NCI-H748 (cell line): ENCODE measurements around the gene DNAL1.
"Not testable (repeated sequence)": the region's sequence is repeated elsewhere in the genome, so short reads cannot be mapped to it uniquely, and the experiment has no call there.

Source experiments
- DNase-seq: peaks from one replicate; lab custom pipeline; 2025; ENCODE audit not compliant: unreplicated experiment; lab: John Stamatoyannopoulos, UW

Gene DNAL1

GRCh38 chr14:73696466-73697400 lies 51.9 kb downstream of the DNAL1 start:
- DNase-seq = no peak

GRCh38 chr14:73700325-73700724 lies 55.5 kb downstream of the DNAL1 start:
- no peak for DNase-seq

GRCh38 chr14:73708076-73708475 lies 63.3 kb downstream of the DNAL1 start:
- DNase-seq = not testable (repeated sequence)

GRCh38 chr14:73709904-73710469 lies 65.2 kb downstream of the DNAL1 start:
- no peak for DNase-seq

DNA sequence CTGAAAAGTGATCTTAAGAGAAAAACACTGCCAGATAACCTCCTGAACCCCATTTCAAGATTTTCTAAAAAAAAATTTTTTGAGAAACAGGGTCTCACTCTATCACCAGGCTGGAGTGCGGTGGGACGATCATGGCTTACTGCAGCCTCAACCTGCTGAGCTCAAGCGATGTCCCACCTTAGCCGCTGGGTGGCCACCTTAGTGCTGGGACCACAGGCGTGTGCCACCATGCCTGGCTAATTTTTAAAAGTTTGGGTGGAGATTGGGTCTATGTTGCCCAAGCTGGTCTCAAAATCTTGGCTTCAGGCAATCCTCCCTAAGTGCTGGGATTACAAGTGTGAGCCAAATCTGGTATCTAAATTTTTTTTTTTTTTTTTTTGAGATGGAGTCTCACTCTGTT lies 66.0 kb downstream of the DNAL1 start:
- DNase-seq = no peak

- DNase-seq = peak; percentile 33
Measured at GRCh38 chr14:73712071-73712506, 67.3 kb downstream of the DNAL1 start.

DNA sequence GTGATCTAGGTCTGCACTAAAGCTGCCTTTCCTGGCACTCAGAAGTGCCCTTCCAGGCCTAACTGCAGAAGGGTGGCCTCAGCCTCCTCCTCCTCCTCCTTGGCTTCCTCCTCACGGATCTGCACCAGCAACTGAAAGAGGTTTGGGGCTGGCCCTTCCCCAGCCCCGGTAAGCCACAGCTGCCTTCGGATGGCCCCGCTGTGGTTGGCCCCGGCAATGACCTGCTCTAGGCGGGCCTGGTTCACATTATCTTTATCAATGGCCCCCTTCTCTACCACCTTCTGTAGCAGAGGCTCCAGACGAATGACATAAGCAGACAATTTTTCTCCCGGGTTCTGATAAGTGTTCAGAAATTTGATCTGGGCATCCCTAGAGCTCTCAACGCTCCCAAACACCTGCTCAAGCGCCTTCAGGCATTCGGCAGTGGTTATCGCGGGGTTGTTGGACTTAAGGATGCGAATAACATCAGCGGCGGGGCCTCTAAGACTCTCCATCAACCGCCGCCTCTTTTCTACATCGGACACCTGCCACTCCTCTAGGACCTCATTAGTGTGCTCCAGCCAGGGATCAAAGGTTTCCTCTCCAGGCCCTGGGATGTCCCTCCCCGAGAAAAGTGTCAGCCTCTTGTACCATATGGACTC lies 67.9 kb downstream of the DNAL1 start:
- peak; percentile 67 for DNase-seq

DNA sequence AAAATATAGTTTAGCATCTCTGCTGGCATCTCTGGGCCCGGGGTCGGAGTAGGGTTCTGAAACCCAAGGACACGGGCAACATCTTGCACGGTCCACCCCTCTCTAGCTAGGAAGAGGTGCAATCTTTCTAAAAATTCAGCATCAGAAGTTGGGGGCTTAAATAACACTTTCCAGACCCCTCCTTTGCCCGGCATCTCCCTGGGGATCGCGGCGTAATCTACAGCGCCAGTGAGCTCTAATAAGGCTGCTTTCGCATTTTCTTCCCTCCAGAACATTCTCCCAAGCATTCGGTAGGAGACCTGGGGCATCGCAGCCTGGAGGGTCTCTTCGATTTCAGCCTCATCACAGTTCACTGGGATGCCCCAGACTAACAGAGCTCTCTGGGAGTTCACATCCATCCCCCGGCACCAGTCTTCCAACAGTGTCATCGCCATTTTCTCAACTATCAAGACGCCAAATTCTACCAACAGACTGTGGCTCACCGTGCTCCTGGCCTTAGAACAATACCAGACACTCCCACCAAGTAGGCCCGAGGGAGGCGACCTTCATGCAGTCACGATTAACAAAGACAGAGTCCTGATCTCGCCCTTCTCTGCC lies 68.5 kb downstream of the DNAL1 start:
- DNase-seq = no peak

DNA sequence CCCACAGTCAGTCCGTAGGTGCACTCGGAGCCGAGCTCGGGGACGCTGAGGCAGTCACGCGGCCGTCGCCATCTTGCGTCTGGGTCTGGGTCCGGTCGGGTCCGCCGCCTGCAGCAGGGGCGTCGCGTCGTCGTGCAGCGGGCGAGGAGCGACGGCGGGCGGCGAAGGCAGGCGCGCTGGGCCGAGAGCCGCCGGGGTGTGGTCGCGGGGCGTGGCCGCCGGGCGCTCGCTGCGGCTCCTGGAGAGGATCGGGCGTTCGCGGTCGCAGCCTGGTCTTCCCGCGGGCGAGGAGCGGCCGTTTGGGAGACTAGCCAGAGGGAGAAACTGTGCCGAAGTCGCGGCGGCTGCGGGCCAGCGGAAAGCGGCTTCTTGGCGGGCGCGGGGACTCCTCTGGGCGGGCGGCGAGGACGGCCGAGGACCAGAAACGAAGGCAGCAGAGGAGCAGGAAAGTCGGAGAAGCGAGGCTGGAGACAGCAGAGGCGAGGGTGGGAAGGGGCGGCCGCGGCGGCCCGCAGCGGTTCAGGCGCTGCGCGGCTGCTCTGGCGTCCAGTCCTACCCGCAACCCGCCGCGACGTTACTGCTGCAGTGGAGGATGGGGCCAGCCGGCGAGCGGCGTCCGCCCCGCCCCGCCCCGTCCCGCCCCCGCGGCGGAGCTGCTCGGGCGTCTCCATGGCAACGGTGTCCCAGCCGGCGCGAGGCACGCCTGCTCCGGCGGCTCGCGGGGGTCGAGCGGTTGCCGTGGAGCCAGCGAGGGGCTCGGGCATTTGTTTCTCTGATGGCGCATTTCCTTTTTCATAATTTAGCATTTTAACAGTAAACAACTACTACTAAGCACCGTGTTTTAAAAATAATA lies 69.2 kb downstream of the DNAL1 start, which contains the start of gene PNMA1:
PNMA1 (minus strand) TSS at position 582 of the 853 bp plus-strand sequence. CDS start 745 bp downstream, outside the sequence.
- peak; percentile 95 for DNase-seq

DNA sequence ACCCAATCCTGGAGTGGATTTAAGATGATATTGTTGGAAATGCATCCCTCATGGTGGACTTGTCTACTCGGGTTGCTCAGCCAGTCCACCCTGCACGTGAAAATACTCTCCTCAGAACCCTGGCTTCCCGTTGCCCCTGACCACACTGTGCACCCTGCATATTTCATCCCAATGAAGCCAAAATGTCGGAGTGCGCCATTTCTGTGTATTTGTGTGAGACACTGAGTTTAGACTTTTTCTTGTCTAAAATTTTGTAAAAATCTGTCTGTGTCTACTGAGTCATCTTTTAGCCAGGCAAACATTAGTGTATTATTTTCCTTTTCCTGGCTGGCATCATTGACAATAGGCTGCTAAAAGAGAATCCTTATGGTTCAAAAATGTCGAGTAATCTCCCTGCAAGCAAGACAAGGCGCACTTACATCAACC lies 69.9 kb downstream of the DNAL1 start:
- DNase-seq = peak; percentile 89

DNA sequence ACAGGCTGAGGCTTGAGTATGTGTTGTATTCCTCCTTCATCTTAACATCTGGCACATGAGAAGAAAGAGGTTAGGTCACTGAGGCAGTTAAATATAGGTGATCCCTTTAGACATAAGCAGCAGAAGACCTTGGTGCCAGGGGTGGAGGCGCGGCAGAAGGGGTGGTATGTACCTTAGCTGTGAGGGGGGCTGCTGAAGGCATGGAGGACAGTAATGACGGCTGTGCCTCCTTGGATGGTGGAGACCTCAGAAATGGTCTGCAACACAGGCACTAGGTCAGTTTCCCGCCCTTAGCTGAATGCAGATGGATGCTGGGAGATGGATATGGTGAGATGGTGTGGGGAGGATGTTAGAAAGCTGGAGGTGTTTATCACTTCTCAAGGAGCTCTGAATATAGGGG lies 70.9 kb downstream of the DNAL1 start:
- DNase-seq = no peak

- DNase-seq = peak; percentile 15
Measured at GRCh38 chr14:73717266-73717665, 72.5 kb downstream of the DNAL1 start.

- DNase-seq = no peak
Measured at GRCh38 chr14:73717711-73718417, 73.1 kb downstream of the DNAL1 start.

- DNase-seq = no peak
Measured at GRCh38 chr14:73718418-73719251, 73.8 kb downstream of the DNAL1 start.

GRCh38 chr14:73719361-73719760 lies 74.6 kb downstream of the DNAL1 start:
- no peak for DNase-seq

DNA sequence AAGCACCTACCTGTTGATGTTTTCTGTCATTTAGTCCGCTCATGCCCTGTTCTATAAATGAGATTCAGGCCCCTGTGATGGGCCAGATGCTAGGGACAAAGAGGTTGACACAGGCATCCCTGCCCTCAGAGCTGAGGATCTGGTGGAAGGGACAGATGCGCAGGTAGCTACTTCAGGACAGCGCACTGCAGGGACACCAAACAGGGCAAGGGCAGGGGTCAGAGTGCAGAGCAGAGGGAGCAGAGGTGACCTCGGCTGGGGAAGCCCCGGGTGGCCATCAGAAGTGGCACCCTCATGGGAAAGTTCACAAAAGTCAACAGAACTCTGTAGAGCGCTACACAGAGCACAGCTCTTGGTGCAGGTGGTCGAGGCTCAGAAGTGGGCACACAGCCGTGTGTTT lies 75.0 kb downstream of the DNAL1 start:
- no peak for DNase-seq

DNA sequence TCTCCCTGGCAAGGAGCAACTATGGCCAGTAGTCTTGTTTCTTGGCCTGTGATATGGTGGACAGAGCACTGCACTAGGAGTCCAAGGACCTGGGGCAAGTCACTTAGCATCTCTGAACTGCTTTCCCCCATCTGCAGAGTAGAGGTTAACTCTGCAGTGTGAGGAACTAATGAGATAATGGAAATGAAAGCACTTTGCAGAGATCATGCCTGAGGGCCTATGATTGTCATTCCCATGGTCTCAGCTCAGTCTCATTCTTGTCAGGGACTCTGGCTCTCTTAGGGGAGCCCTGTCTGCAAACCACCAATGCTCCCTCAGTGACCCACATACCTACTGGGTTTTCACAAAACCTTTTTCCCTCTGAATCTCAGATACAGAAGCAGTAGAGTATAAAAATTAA lies 75.8 kb downstream of the DNAL1 start:
- DNase-seq = no peak

- no peak for DNase-seq
Measured at GRCh38 chr14:73721101-73721821, 76.5 kb downstream of the DNAL1 start.
